Measurements from ENCODE around the gene RAMP3. TPM values are rescaled to one million over a fixed set of nuclear protein-coding genes. Genes with fewer than 3 reads are reported as not detected.

The RAMP3 gene
- polyA plus RNA-seq, 1 experiment, result not detected

- no peaks in the 10 kb centered on the region for H3K36me3 ChIP-seq (ENCODE audit: control insufficient read depth, insufficient read depth, low read length)
- CTCF ChIA-PET, result interaction anchor here (1.1 to 2.2 kb wide), 2 partner anchors 10 to 112 kb away, joined by 3 to 14 read pairs; no protein-coding TSS in a partner anchor
- H3K4me3 ChIP-seq (ENCODE audit: low read depth, low read length), result no peak overlapping the region
- H3K27me3 ChIP-seq (ENCODE audit: control insufficient read depth, insufficient read depth, low read length), result peaks cover 22% of the 10 kb centered on the region
- POLR2A ChIA-PET, result no interaction called here
- no peak for TF ChIP-seq CTCF (IDR thresholded peaks at IDR 0.05; ENCODE audit: insufficient read depth, low read depth, low read length)
- DNase-seq (ENCODE audit: low read depth), result no peak
Observed at GRCh38 chr7:45146531-45147379, 10.8 kb upstream of the RAMP3 start.

- no peak for TF ChIP-seq CTCF (IDR thresholded peaks at IDR 0.05; ENCODE audit: insufficient read depth, low read depth, low read length)
- peaks cover 21% of the 10 kb centered on the region for H3K27me3 ChIP-seq (ENCODE audit: control insufficient read depth, insufficient read depth, low read length)
- H3K4me3 ChIP-seq (ENCODE audit: low read depth, low read length), result no peak overlapping the region
- ChIA-PET CTCF (interaction anchor here (2.2 kb wide), 1 partner anchor 11 kb away, joined by 14 read pairs; no protein-coding TSS in a partner anchor), POLR2A (no interaction called here)
- H3K36me3 ChIP-seq (ENCODE audit: control insufficient read depth, insufficient read depth, low read length), result no peaks in the 10 kb centered on the region
- no peak for DNase-seq (ENCODE audit: low read depth)
Observed at GRCh38 chr7:45147858-45148652, 9.5 kb upstream of the RAMP3 start.

- ChIA-PET CTCF (interaction anchor here (0.8 to 2.2 kb wide), 2 partner anchors 12 to 291 kb away, joined by 3 to 14 read pairs; no protein-coding TSS in a partner anchor), POLR2A (no interaction called here)
- TF ChIP-seq CTCF (IDR thresholded peaks at IDR 0.05; ENCODE audit: insufficient read depth, low read depth, low read length), result no peak
- no peaks in the 10 kb centered on the region for H3K36me3 ChIP-seq (ENCODE audit: control insufficient read depth, insufficient read depth, low read length)
- no peak overlapping the region for H3K4me3 ChIP-seq (ENCODE audit: low read depth, low read length)
- peaks cover 21% of the 10 kb centered on the region for H3K27me3 ChIP-seq (ENCODE audit: control insufficient read depth, insufficient read depth, low read length)
- no peak for DNase-seq (ENCODE audit: low read depth)
Observed at GRCh38 chr7:45148653-45148973, 9.0 kb upstream of the RAMP3 start.

- no peaks in the 10 kb centered on the region for H3K36me3 ChIP-seq (ENCODE audit: control insufficient read depth, insufficient read depth, low read length)
- POLR2A ChIA-PET, result no interaction called here
- H3K4me3 ChIP-seq (ENCODE audit: low read depth, low read length), result no peak overlapping the region
- peaks cover 18% of the 10 kb centered on the region for H3K27me3 ChIP-seq (ENCODE audit: control insufficient read depth, insufficient read depth, low read length)
- CTCF ChIA-PET, result interaction anchor here (0.7 to 0.8 kb wide), 2 partner anchors 111 to 292 kb away, joined by 3 read pairs; no protein-coding TSS in a partner anchor
- TF ChIP-seq CTCF (IDR thresholded peaks at IDR 0.05; ENCODE audit: insufficient read depth, low read depth, low read length), result no peak
- DNase-seq (ENCODE audit: low read depth), result no peak
Observed at GRCh38 chr7:45149606-45150005, 8.0 kb upstream of the RAMP3 start.

GRCh38 chr7:45150199-45150598, 7.4 kb upstream of the RAMP3 start:
- ChIA-PET POLR2A (no interaction called here), CTCF (interaction anchor here (0.7 kb wide), 1 partner anchor 111 kb away, joined by 3 read pairs; no protein-coding TSS in a partner anchor)
- peaks cover 15% of the 10 kb centered on the region for H3K27me3 ChIP-seq (ENCODE audit: control insufficient read depth, insufficient read depth, low read length)
- DNase-seq (ENCODE audit: low read depth), result no peak
- TF ChIP-seq CTCF (IDR thresholded peaks at IDR 0.05; ENCODE audit: insufficient read depth, low read depth, low read length), result no peak
- H3K4me3 ChIP-seq (ENCODE audit: low read depth, low read length), result no peak overlapping the region
- H3K36me3 ChIP-seq (ENCODE audit: control insufficient read depth, insufficient read depth, low read length), result no peaks in the 10 kb centered on the region
